HL-60/S4 treated with retinoic acid at 250 ng/mL for 4 days and 3 days (cell line): ENCODE data around the gene CHAC1.
"Not testable (repeated sequence)": the region's sequence is repeated elsewhere in the genome, so short reads cannot be mapped to it uniquely, and the experiment has no call there.

Experiments used
- in situ Hi-C: fragments of 300-500 bp; cut with MboI; formaldehyde crosslinking; loops from 2 replicates; pipeline ENCODE4 v1.7.0; 2022; ENCODE audit warnings: low sequenced_read_pairs

The CHAC1 gene

GRCh38 chr15:40936709-40937666 lies 16.3 kb upstream of the CHAC1 start:
- in situ Hi-C loops: no loop called here

- in situ Hi-C loops: no loop called here
Measured at GRCh38 chr15:40937762-40938535, 15.3 kb upstream of the CHAC1 start.

GRCh38 chr15:40938536-40938870 lies 14.8 kb upstream of the CHAC1 start:
- in situ Hi-C loops: no loop called here

- in situ Hi-C loops: no loop called here
Measured at GRCh38 chr15:40940296-40940801, 12.9 kb upstream of the CHAC1 start.

GRCh38 chr15:40941068-40941527 lies 12.2 kb upstream of the CHAC1 start:
- in situ Hi-C loops: no loop called here

- in situ Hi-C loops: no loop called here
Measured at GRCh38 chr15:40941528-40942336, 11.5 kb upstream of the CHAC1 start.

- in situ Hi-C loops: no loop called here
Measured at GRCh38 chr15:40942337-40942854, 10.9 kb upstream of the CHAC1 start.

- in situ Hi-C loops: no loop called here
Measured at GRCh38 chr15:40942878-40943277, 10.4 kb upstream of the CHAC1 start.

GRCh38 chr15:40943764-40944365 lies 9.4 kb upstream of the CHAC1 start:
- in situ Hi-C loops: no loop called here

GRCh38 chr15:40944510-40945296 lies 8.6 kb upstream of the CHAC1 start:
- in situ Hi-C loops: no loop called here

- in situ Hi-C loops: no loop called here
Measured at GRCh38 chr15:40948706-40949473, 4.4 kb upstream of the CHAC1 start.

- in situ Hi-C loops: no loop called here
Measured at GRCh38 chr15:40949756-40950207, 3.5 kb upstream of the CHAC1 start.

- in situ Hi-C loops: no loop called here
Measured at GRCh38 chr15:40951764-40952163, 1.5 kb upstream of the CHAC1 start.

GRCh38 chr15:40952301-40952900 lies 870 bp upstream of the CHAC1 start:
- in situ Hi-C loops: no loop called here

GRCh38 chr15:40953713-40954074 lies 423 bp downstream of the CHAC1 start:
- in situ Hi-C loops: no loop called here

GRCh38 chr15:40954158-40954848 lies 1.0 kb downstream of the CHAC1 start:
- in situ Hi-C loops: not testable (repeated sequence)

GRCh38 chr15:40955141-40955903 lies 2.1 kb downstream of the CHAC1 start:
- in situ Hi-C loops: no loop called here
